Measurements from ENCODE around the gene PARD3B.
"Not testable (repeated sequence)": the region's sequence is repeated elsewhere in the genome, so short reads cannot be mapped to it uniquely, and the experiment has no call there.

Gene PARD3B

GRCh38 chr2:205464681-205465080 is 919.4 kb downstream of the PARD3B start:
- no peak for DNase-seq (ENCODE audit: low read depth in 1 of 2, low spot score in 1 of 2)
- TF ChIP-seq JUND (IDR thresholded peaks at IDR 0.05; ENCODE audit: low read depth), result no peak
- in situ Hi-C loops (cut with HindIII; ENCODE audit: low pct_unique_long_range_greater_than_20kb, low sequenced_read_pairs), result no loop called here

- no peak for DNase-seq (ENCODE audit: low read depth in 1 of 2, low spot score in 1 of 2)
- no peak for TF ChIP-seq JUND (IDR thresholded peaks at IDR 0.05; ENCODE audit: low read depth)
- in situ Hi-C loops (cut with HindIII; ENCODE audit: low pct_unique_long_range_greater_than_20kb, low sequenced_read_pairs), result no loop called here
Observed at GRCh38 chr2:205465791-205466190, 920.5 kb downstream of the PARD3B start.

GRCh38 chr2:205471776-205472175 is 926.5 kb downstream of the PARD3B start:
- no peak for DNase-seq (ENCODE audit: low read depth in 1 of 2, low spot score in 1 of 2)
- in situ Hi-C loops (cut with HindIII; ENCODE audit: low pct_unique_long_range_greater_than_20kb, low sequenced_read_pairs), result no loop called here
- TF ChIP-seq JUND (IDR thresholded peaks at IDR 0.05; ENCODE audit: low read depth), result no peak

GRCh38 chr2:205473791-205474190 is 928.5 kb downstream of the PARD3B start:
- TF ChIP-seq JUND (IDR thresholded peaks at IDR 0.05; ENCODE audit: low read depth), result no peak
- in situ Hi-C loops (cut with HindIII; ENCODE audit: low pct_unique_long_range_greater_than_20kb, low sequenced_read_pairs), result no loop called here
- DNase-seq (ENCODE audit: low read depth in 1 of 2, low spot score in 1 of 2), result no peak

- in situ Hi-C loops (cut with HindIII; ENCODE audit: low pct_unique_long_range_greater_than_20kb, low sequenced_read_pairs), result no loop called here
- no peak for DNase-seq (ENCODE audit: low read depth in 1 of 2, low spot score in 1 of 2)
- TF ChIP-seq JUND (IDR thresholded peaks at IDR 0.05; ENCODE audit: low read depth), result no peak
Observed at GRCh38 chr2:205474741-205475415, 929.6 kb downstream of the PARD3B start.

GRCh38 chr2:205475416-205475768 is 930.1 kb downstream of the PARD3B start:
- DNase-seq (ENCODE audit: low read depth in 1 of 2, low spot score in 1 of 2), result no peak
- in situ Hi-C loops (cut with HindIII; ENCODE audit: low pct_unique_long_range_greater_than_20kb, low sequenced_read_pairs), result no loop called here
- TF ChIP-seq JUND (IDR thresholded peaks at IDR 0.05; ENCODE audit: low read depth), result no peak

GRCh38 chr2:205477016-205477705 is 931.9 kb downstream of the PARD3B start:
- in situ Hi-C loops (cut with HindIII; ENCODE audit: low pct_unique_long_range_greater_than_20kb, low sequenced_read_pairs), result no loop called here
- no peak for DNase-seq (ENCODE audit: low read depth in 1 of 2, low spot score in 1 of 2)
- TF ChIP-seq JUND (IDR thresholded peaks at IDR 0.05; ENCODE audit: low read depth), result no peak

GRCh38 chr2:205481861-205482260 is 936.6 kb downstream of the PARD3B start:
- no peak for DNase-seq (ENCODE audit: low read depth in 1 of 2, low spot score in 1 of 2)
- in situ Hi-C loops (cut with HindIII; ENCODE audit: low pct_unique_long_range_greater_than_20kb, low sequenced_read_pairs), result no loop called here

GRCh38 chr2:205482399-205483081 is 937.3 kb downstream of the PARD3B start:
- in situ Hi-C loops (cut with HindIII; ENCODE audit: low pct_unique_long_range_greater_than_20kb, low sequenced_read_pairs), result no loop called here
- no peak for DNase-seq (ENCODE audit: low read depth in 1 of 2, low spot score in 1 of 2)
- no peak for TF ChIP-seq JUND (IDR thresholded peaks at IDR 0.05; ENCODE audit: low read depth)

More at GRCh38 chr2:205481861-205482260, 936.6 kb downstream of the PARD3B start:
- TF ChIP-seq JUND (IDR thresholded peaks at IDR 0.05; ENCODE audit: low read depth), result no peak

GRCh38 chr2:205483095-205483494 is 937.8 kb downstream of the PARD3B start:
- no peak for DNase-seq (ENCODE audit: low read depth in 1 of 2, low spot score in 1 of 2)
- in situ Hi-C loops (cut with HindIII; ENCODE audit: low pct_unique_long_range_greater_than_20kb, low sequenced_read_pairs), result no loop called here
- TF ChIP-seq JUND (IDR thresholded peaks at IDR 0.05; ENCODE audit: low read depth), result no peak

GRCh38 chr2:205484215-205484614 is 938.9 kb downstream of the PARD3B start:
- in situ Hi-C loops (cut with HindIII; ENCODE audit: low pct_unique_long_range_greater_than_20kb, low sequenced_read_pairs), result no loop called here
- no peak for DNase-seq (ENCODE audit: low read depth in 1 of 2, low spot score in 1 of 2)
- TF ChIP-seq JUND (IDR thresholded peaks at IDR 0.05; ENCODE audit: low read depth), result no peak

- in situ Hi-C loops (cut with HindIII; ENCODE audit: low pct_unique_long_range_greater_than_20kb, low sequenced_read_pairs), result no loop called here
- no peak for DNase-seq (ENCODE audit: low read depth in 1 of 2, low spot score in 1 of 2)
- TF ChIP-seq JUND (IDR thresholded peaks at IDR 0.05; ENCODE audit: low read depth), result no peak
Observed at GRCh38 chr2:205484764-205485163, 939.5 kb downstream of the PARD3B start.

- in situ Hi-C loops (cut with HindIII; ENCODE audit: low pct_unique_long_range_greater_than_20kb, low sequenced_read_pairs); DNase-seq (ENCODE audit: low read depth in 1 of 2, low spot score in 1 of 2): not testable (repeated sequence)
Observed at GRCh38 chr2:205493528-205493927, 948.3 kb downstream of the PARD3B start.
